VCaP (cell line): ENCODE results near the gene HHIPL1.

ENCODE experiments used
- H3K27ac ChIP-seq: fragments of 450-650 bp; 2 replicates; pipeline ENCODE4 v1.5.1; 2017
- CTCF ChIP-seq: fragments of 450-650 bp; conservative IDR thresholded peaks from 2 replicates; pipeline ENCODE4 v1.5.1; 2017; ENCODE audit warnings: mild to moderate bottlenecking, moderate library complexity

HHIPL1 gene

GRCh38 chr14:99699861-99700260, 54.9 kb downstream of the HHIPL1 start:
- no peak overlapping the region for H3K27ac ChIP-seq
- no peak for TF ChIP-seq CTCF

- no peak for TF ChIP-seq CTCF
- H3K27ac ChIP-seq: no peak overlapping the region
Observed at GRCh38 chr14:99700379-99700778, 55.5 kb downstream of the HHIPL1 start.

GRCh38 chr14:99701260-99701659, 56.3 kb downstream of the HHIPL1 start:
- H3K27ac ChIP-seq: no peak overlapping the region
- no peak for TF ChIP-seq CTCF

GRCh38 chr14:99702115-99702514, 57.2 kb downstream of the HHIPL1 start:
- H3K27ac ChIP-seq: no peak overlapping the region
- no peak for TF ChIP-seq CTCF

- no peak overlapping the region for H3K27ac ChIP-seq
- no peak for TF ChIP-seq CTCF
Observed at GRCh38 chr14:99703381-99703780, 58.5 kb downstream of the HHIPL1 start.

GRCh38 chr14:99704037-99704436, 59.1 kb downstream of the HHIPL1 start:
- no peak for TF ChIP-seq CTCF
- H3K27ac ChIP-seq: no peak overlapping the region

- TF ChIP-seq CTCF: no peak
- no peak overlapping the region for H3K27ac ChIP-seq
Observed at GRCh38 chr14:99706107-99706900, 61.4 kb downstream of the HHIPL1 start.
